Skin epidermis (tissue), 12 donors: Measurements from ENCODE around the gene TPX2.
A peak's percentile ranks its signal among the peaks of the same experiment; 100 is the strongest.
"Not testable (repeated sequence)": the region's sequence is repeated elsewhere in the genome, so short reads cannot be mapped to it uniquely, and the experiment has no call there.

Experiments
- H3K27ac ChIP-seq, 21 experiments: fragments of 200-600 bp; sonication (generic) in 11 of 21; one replicate each; pipeline ENCODE4 v1.5.0; 2020; ENCODE audit warnings: mild to moderate bottlenecking in 3 of 21, inconsistent platforms in 2 of 21, moderate library complexity in 2 of 21
- H3K4me3 ChIP-seq, 7 experiments: fragments of 200-600 bp; sonication (generic) in 2 of 7; one replicate each; pipeline ENCODE4 v1.5.0; 2020; ENCODE audit warnings: inconsistent platforms in 2 of 7, mild to moderate bottlenecking in 2 of 7, moderate library complexity in 1 of 7

Gene TPX2

DNA sequence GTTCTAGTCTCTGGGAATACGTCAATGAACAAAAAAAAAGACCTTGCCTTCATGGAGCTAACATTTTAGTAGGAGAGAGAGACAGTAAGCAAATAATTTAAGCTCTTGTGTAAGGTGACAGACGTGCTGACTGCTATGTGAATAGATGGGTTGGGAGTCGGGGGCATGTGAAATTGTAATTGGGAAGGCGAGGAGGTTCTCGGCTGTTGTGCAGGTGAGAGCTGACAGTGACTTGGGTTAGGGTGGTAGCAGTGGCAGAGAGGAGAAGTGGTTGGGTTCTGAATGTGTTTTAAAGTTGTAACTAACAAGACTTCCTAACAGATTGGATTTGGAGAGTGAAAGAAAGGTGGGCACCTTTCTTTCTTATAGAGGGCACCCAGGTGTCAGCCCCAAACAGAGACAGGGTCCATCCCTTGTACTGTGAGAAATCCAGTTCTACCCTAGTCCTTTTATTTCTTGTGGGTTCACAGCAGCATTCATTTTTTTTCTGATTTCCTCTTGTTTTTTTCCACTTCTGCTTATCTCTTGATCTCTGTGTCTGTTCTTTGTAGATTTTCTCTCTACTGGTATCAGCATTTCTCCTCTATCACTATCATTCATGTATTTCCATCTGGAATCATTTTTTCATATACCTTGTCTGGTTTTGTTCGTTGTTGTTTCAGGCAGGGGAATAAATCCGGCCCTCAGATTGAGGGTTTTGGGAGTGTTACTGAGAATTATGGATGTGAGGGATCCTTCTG is 64.6 kb downstream of the TPX2 start:
- no peak overlapping the region for H3K27ac ChIP-seq
- H3K4me3 ChIP-seq, result no peak overlapping the region

DNA sequence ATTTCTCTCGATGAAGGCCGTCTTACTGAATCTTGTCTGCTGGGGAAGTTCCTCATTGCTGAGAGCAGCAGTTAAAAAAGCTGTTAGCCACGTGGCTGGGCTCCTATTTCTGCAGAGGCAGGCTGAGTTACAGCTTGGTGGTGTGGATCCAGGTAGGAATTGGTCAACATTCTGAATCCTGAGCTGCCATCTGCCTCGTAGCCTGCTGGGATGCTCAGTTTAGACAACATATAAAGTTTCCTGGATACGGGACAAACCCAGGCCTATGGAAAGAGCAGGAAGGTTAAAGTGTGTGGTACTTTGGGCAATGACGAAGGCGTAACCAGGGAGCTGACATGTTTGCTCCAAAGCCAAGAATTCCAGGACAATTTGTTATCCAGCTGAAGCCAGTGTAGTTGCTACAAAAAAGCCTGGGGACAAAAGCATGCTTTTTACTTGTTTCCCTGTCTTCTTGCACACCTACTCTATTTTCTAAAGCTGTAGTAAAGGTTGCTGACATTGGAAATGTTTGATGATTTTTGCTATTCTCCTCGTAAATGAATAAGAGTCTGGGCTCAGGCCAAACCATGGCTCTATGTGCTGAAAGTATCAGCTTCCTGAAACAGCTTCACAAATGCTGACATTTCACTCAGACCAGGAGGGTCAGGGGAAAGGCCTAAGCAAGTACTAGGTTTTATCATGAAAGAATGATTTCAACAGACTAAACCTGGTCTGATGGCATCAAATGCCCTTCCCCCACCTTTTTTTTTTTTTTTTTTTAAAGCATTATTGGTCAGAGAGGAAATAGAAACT is 67.7 kb downstream of the TPX2 start:
- H3K27ac ChIP-seq, result no peak overlapping the region

DNA sequence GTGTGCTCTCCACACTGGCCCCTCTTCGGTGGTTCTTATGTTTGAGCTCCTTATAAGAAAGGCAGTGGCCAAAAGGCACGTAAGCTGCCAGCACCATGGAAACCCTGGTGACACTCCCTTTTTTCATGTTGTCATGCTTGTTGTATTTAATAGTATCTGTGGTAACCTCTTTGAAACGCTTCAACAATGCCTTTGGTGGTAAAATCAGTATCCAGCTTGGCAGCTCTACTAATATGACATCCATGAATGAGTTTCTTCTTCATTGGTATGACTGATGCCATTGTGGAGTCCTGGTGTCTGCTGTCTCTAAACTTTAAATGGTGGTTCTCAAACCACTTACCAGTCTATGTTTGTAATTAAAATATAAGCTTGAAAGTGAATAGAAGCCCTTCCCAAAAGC is 69.4 kb downstream of the TPX2 start:
- Histone ChIP-seq H3K27ac (no peak overlapping the region), H3K4me3 (no peak overlapping the region)

More for the DNA sequence above, 67.7 kb downstream of the TPX2 start:
- no peak overlapping the region for H3K4me3 ChIP-seq

DNA sequence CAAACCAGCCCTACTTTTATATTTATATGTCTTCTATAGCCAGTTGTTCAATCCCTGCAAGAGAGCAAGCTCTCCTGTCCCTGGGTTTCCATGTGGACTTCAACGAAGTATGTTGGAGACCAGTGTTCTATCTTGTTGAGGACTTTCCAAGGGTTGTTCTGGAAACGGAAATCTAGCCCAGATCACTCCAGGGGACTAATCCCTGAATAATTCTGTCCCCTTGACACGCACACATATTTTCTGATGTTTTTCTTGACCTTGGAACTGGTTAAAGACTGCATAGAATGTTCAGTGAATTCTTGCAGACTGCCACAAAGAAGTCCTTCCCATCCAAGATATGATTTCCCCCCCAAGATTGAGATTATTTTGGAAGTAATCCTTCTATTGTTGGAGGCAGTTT is 70.6 kb downstream of the TPX2 start:
- no peak overlapping the region for H3K27ac ChIP-seq
- H3K4me3 ChIP-seq, result no peak overlapping the region

- Histone ChIP-seq H3K27ac (no peak overlapping the region), H3K4me3 (no peak overlapping the region)
Observed at GRCh38 chr20:31811198-31811597, 72.1 kb downstream of the TPX2 start.

DNA sequence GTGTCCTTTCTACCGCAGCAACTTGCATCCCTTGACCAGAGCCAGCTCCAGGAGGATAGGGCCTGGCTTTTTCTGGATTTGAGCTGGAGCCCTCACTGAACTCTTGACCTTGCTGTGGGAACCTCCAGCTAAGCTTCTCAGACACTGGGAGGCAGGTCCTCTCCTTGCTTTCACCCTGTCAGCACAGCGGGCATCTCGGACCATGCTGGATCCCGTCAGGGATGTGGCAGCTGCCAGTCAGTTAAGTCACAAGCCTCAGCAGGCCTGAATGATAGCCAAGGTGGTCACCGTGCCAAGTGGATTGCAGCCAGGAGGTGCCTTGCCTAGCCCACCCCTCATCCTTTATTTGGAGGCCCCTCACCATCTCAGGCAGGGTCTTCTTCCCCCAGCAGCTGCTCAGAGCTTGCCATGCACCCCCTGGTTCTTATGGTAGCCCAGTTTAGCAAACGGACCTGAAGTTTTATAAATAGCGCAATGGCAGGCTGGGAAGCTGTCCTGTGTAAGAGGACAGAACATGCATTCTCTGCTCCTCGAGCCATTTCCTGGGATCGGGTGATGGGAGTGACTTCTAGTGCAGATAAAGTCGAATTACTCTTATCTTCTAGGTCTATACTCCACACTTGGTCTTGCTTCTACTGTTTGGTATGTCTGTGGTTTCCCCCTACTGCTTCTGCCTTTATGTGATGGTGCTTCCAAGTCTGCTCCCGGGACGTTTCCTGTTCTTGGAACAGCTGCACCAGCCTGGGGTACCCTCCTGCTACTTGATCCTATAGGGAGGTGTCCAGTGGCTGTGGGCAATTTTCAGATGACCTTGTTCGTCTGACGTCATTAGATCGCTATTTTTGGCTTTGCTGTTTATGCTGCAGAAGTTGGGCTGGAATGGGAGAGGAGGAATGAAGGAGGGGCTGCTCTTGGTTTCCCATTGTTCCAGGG is 73.0 kb downstream of the TPX2 start:
- Histone ChIP-seq H3K27ac (no peak overlapping the region), H3K4me3 (no peak overlapping the region)

- no peak overlapping the region for H3K27ac ChIP-seq
- no peak overlapping the region for H3K4me3 ChIP-seq
Observed at GRCh38 chr20:31813611-31814010, 74.5 kb downstream of the TPX2 start.

DNA sequence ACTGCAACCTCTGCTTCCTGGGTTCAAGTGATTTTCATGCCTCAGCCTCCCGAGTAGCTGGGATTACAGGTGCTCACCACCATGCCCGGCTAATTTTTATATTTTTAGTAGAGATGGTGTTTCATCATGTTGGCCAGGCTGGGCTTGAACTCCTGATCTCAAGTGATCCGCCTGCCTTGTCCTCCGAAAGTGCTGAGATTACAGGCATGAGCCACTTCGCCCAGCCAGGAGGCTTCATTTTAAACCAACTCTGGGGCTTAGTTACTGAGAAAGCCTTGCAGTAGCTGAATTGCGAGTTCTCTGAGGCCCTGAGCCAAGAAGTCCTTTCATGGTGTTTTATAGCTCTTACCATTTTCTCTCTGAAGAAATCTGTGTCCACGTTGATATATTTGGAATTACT is 75.1 kb downstream of the TPX2 start:
- H3K27ac ChIP-seq, result not testable (repeated sequence)

DNA sequence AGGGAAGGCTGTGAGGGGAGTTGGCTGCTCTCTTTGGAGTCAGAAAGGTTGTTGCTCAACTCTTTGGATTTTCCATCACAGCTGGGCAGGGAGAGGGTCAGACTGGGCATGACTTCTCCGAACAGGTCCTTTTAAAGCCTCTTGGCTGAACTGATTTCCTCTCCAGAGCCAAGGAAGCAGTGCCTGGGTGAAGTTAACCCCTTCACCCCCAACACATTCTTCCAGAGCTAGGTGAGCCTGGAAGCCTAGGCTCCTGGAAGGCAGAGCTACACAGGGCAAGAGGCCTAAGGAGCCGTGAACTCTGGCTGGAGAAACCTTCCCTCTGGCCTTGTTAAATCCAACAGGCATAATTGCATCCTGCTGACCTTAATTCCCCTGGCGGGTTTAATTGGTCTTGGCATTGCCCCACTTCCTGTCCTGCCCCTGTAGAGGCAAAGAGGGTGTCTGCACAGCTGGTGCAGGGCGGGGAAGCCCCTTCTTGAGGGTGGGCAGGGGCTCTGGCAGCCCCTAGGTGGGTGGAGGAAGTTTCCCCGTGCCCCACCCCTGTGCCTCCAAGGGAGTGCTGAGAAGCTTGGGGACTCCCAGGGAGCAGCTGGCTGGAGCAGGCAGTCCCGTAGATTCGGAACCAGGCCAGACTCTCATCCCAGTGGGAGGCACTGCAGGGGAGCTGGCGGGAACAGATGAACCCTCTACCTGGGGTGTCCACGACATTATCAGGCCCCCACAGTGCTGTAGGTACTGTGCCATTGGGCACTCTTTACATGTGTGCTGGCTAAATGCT is 76.5 kb downstream of the TPX2 start:
- Histone ChIP-seq H3K27ac (no peak overlapping the region), H3K4me3 (no peak overlapping the region)

More for the DNA sequence above, 75.1 kb downstream of the TPX2 start:
- H3K4me3 ChIP-seq, result not testable (repeated sequence)

GRCh38 chr20:31816221-31816620 is 77.1 kb downstream of the TPX2 start:
- Histone ChIP-seq H3K4me3 (no peak overlapping the region), H3K27ac (no peak overlapping the region)

DNA sequence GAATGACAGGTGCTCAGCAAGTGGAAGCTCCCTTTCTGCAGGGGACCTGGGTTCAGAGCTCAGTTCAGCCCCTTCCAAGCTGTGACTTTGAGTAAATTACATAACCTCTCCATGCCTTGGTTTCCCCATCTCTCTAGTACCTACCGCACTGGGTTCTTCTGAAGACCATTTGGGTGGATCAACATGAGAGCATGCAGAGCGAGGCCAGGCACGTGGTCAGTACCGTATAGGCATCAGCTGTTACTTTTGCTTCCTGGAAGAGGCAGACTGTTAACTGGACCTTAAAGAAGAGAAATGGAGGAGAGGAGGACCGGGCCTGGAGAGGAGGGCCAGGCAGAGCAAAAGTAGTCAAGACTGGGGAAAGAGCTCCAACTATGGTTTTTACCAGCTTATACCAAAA is 78.4 kb downstream of the TPX2 start:
- H3K27ac ChIP-seq, result no peak overlapping the region
- H3K4me3 ChIP-seq, result no peak overlapping the region

GRCh38 chr20:31818376-31818908 is 79.4 kb downstream of the TPX2 start:
- no peak overlapping the region for H3K27ac ChIP-seq
- H3K4me3 ChIP-seq, result no peak overlapping the region

- Histone ChIP-seq H3K4me3 (no peak within 1 kb of the TSS), H3K27ac (no peak within 1 kb of the TSS)
Observed at GRCh38 chr20:31819083-31819784, 80.1 kb downstream of the TPX2 start, which contains the start of gene MYLK2. MYLK2 (plus strand) TSS chr20:31819356; CDS start chr20:31819581, 225 bp downstream.

DNA sequence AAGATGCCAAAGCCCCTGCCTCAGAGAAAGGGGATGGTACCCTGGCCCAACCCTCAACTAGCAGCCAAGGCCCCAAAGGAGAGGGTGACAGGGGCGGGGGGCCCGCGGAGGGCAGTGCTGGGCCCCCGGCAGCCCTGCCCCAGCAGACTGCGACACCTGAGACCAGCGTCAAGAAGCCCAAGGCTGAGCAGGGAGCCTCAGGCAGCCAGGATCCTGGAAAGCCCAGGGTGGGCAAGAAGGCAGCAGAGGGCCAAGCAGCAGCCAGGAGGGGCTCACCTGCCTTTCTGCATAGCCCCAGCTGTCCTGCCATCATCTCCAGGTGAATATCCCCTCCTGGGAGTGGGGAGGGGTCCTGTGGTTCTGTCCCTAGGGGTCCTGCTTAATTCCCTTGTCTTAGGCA is 81.1 kb downstream of the TPX2 start:
- Histone ChIP-seq H3K4me3 (no peak overlapping the region), H3K27ac (no peak overlapping the region)

DNA sequence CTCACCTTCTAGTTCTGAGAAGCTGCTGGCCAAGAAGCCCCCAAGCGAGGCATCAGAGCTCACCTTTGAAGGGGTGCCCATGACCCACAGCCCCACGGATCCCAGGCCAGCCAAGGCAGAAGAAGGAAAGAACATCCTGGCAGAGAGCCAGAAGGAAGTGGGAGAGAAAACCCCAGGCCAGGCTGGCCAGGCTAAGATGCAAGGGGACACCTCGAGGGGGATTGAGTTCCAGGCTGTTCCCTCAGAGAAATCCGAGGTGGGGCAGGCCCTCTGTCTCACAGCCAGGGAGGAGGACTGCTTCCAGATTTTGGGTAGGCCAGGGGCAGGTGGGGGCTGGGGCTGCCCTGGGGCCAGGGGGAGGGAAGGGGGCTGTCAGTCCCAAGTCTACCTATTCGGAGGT is 82.3 kb downstream of the TPX2 start:
- Histone ChIP-seq H3K4me3 (no peak overlapping the region), H3K27ac (no peak overlapping the region)

- Histone ChIP-seq H3K27ac (no peak overlapping the region), H3K4me3 (peak overlapping the region in 1 of 7 experiments; percentile 19)
Observed at GRCh38 chr20:31822421-31823330, 83.6 kb downstream of the TPX2 start.

DNA sequence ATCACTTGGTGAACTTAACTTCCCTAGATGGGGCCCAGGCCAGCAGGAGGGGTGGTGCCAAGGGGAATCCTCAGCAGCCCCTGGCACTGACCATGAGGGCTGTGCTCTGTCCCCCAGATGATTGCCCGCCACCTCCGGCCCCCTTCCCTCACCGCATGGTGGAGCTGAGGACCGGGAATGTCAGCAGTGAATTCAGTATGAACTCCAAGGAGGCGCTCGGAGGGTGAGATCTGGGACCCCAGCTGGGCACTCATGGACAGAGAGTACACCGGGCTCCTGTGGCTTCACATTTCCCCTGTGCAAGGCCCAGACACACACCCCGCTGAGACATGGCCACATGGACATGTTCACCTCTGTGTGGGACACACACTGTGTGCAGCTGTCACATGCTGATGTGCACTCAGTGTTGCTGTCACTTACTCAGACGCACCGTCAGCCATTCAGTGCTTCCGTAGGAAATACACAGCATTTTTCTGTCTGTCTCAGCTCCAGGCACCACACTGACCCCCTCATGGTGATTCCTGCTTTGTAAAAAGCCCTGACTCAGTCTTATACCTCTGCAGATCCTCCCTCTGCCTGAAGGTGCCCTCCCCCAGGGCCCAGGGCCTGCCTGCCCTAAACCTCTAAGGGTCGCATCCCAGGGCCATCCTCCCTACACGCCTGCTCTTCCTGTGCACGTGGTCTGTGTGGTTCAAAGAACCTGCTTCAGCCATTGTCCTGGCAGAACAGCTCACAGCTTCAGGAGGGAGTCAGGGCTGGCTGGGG is 84.5 kb downstream of the TPX2 start:
- no peak overlapping the region for H3K27ac ChIP-seq

More for the DNA sequence above, 84.5 kb downstream of the TPX2 start:
- no peak overlapping the region for H3K4me3 ChIP-seq
